GM21447 (cell line): ENCODE measurements around the gene SLC6A11.

ENCODE experiments used
- ATAC-seq: cut with Tn5 transposase; IDR thresholded peaks from one replicate; pipeline ENCODE4 v1.9.1; 2021; ENCODE audit not compliant: unreplicated experiment

The SLC6A11 gene

GRCh38 chr3:10816019-10816862, at the start of gene SLC6A11:
Gene SLC6A11 (plus strand): TSS chr3:10816228. CDS start chr3:10816266, 38 bp downstream.
- ATAC-seq: no peak

GRCh38 chr3:10768708-10769394, 47.2 kb upstream of the SLC6A11 start:
- ATAC-seq: no peak

GRCh38 chr3:10770547-10770946, 45.5 kb upstream of the SLC6A11 start:
- ATAC-seq: no peak

DNA sequence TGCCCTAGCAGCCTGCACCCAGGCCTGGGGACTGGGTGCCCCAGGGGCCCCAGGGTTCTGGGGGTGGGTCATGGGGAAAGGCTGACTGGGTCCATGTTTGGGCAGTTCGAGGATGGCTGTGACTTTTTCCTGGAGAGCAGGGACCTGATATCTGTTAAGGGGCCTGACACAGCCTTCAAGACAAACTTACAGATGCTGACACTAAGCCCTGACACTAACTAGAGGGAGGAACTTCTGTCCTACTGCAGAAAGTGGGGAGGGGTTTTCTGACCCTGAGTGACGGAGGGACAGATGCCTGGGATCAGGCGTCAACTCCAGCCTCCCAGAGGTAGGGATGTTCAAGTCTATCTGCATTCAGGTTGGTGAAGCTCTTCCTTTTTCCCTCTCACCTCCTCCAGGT, 45.0 kb upstream of the SLC6A11 start:
- no peak for ATAC-seq

- ATAC-seq: no peak
Observed at GRCh38 chr3:10771486-10772270, 44.4 kb upstream of the SLC6A11 start.

- ATAC-seq: no peak
Observed at GRCh38 chr3:10772271-10773161, 43.5 kb upstream of the SLC6A11 start.

GRCh38 chr3:10774129-10774670, 41.8 kb upstream of the SLC6A11 start:
- no peak for ATAC-seq

GRCh38 chr3:10774825-10775224, 41.2 kb upstream of the SLC6A11 start:
- no peak for ATAC-seq

DNA sequence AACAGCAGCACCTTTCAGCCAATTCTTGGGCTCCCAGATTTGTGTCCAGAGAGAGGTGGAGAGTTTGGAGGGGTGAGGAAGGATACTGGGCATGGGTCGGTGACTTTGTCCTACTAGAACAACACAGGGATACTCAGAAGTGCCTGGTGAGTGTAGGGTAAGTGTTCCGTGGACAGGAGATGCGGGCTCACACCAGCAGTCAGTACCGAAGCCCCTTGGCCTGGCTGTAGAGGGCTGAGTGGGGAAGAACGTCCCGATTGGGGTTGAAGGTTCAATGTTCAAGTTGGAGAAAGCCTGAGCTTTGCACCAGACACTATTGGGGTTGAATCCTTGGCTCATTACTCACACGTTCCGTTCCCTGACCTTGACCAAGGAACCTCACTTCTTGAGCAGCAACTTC, 40.8 kb upstream of the SLC6A11 start:
- no peak for ATAC-seq

DNA sequence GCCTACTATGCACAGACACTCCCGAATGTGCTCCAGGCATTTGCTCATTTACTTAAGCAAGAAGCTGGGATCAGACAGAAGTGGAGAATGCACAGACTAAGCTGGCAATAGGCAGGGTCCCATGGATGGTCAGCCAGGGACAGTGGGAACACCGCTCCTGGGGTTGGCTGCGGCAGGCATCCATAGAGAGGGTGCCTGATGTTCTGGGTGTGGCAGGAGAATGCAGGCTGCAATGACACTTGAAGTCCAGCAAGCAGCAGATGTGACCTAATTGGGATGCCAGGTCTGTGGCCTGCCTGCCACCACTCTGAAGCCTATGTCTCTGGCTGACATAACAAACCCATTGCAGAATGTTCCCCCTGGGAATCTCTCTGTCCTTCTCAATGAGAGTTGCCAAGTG, 40.2 kb upstream of the SLC6A11 start:
- no peak for ATAC-seq

DNA sequence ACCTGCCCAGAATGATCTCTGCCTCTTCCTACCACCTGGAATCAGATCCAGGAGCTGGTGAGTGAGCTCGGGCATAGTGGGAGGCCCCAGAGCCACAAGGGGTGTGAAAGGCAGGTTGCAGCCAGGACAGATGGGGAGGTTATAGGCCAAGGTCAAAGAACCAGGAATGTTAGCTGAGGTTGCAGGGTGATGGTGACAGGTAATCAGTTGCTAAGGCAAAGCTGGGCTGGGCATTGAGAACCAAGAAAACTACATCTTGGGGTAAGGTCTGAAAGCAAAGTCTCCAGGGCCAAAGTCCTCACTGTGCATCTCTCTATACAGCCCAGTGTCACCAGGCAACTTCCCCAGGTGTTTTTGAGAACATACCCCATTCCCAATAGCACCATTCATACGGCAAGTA, 38.4 kb upstream of the SLC6A11 start:
- ATAC-seq: no peak

DNA sequence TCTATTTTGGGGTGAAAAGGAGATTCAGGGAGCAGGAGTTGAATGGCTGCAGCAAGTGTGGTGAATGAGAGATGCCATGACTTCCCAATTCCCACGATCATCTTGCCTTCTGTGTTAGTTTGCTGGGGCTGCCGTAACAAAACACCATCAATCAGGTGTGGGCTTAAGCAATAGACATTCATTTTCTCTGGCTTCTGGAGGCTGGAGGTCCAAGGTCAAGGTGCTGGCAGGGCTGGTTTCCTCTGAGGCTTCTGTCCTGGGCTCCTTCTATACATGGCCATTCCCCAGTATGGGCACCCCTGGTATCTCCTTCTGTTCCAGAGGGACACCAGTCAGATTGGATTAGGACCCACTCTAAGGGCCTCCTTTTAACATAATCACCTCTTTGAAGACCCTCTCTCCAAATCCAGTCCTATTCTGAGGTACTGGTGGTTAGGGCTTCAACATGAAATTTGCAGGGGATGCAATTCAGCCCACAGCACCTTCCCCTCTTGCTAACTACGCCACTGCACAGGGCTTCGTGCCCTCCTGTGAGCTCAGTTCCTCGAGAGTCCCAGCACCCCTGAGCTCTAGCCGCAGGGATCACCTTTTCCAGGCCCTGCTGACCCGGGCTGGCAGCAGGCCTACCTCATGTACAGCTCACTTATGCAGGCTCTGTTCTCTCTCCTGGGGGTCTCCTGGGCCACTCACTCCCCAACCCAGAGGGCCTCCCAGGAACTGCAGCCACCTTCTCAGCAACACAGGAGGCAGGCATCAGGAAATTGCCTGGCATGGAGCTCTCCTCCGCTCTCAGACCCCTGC, 37.3 kb upstream of the SLC6A11 start:
- no peak for ATAC-seq

GRCh38 chr3:10779293-10779805, 36.7 kb upstream of the SLC6A11 start:
- no peak for ATAC-seq

GRCh38 chr3:10780243-10780642, 35.8 kb upstream of the SLC6A11 start:
- ATAC-seq: no peak

GRCh38 chr3:10780922-10781321, 35.1 kb upstream of the SLC6A11 start:
- no peak for ATAC-seq

DNA sequence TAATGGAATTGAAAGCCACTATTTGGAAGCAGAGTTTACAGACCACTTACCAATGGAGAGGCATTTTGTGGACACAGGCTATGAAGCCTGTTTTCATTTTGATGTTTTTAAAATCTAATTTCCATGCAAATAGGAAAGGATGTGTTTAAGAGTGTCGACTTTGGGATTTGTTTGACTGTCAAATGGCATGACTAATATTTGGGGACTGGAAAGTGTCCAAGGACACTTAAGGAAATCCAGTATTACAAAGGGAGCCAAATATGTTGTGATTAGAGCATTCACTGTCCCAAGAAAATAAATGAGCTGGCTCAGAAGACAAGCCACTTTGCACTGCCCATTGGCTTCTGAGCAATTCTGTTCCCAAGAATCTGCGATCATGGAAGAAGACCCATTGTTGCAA, 34.0 kb upstream of the SLC6A11 start:
- ATAC-seq: no peak

GRCh38 chr3:10783360-10784351, 32.4 kb upstream of the SLC6A11 start:
- no peak for ATAC-seq

GRCh38 chr3:10786640-10787039, 29.4 kb upstream of the SLC6A11 start:
- no peak for ATAC-seq
